Brain microvascular endothelial cell (primary cell): ENCODE measurements around the gene ATP8B4.

Experiments
- DNase-seq: peaks from one replicate; pipeline ENCODE4 v3.0.0-alpha.2; 2020
- H3K27ac ChIP-seq: fragments of 250-450 bp; sonication (Bioruptor Pico); 2 replicates; pipeline ENCODE4 v1.5.1; 2020; ENCODE audit warnings: mild to moderate bottlenecking, moderate library complexity
- H3K27me3 ChIP-seq: fragments of 250-450 bp; sonication (Bioruptor Pico); replicated peaks from 2 replicates; pipeline ENCODE4 v1.5.1; 2020; ENCODE audit warnings: mild to moderate bottlenecking
- H3K36me3 ChIP-seq: fragments of 250-450 bp; sonication (Bioruptor Pico); replicated peaks from 2 replicates; pipeline ENCODE4 v1.5.1; 2020; ENCODE audit warnings: mild to moderate bottlenecking
- H3K4me3 ChIP-seq: 2 replicates; pipeline ENCODE4 v1.5.1; 2011; ENCODE audit warnings: low read depth, mild to moderate bottlenecking, control low read depth, low read length, moderate library complexity
- CTCF ChIP-seq: IDR thresholded peaks from 2 replicates; pipeline ENCODE4 v1.5.1; 2011; ENCODE audit warnings: low read depth, mild to moderate bottlenecking, moderate library complexity, low read length, control low read depth, inconsistent platforms; ENCODE audit errors: missing control alignments
- in situ Hi-C: cut with HindIII; loops from 2 replicates; pipeline ENCODE4 v1.10.0; 2017; ENCODE audit warnings: low sequenced_read_pairs, low pct_ligation_motif_present

Gene ATP8B4

GRCh38 chr15:49857496-49858475 lies 261.2 kb downstream of the ATP8B4 start:
- H3K36me3 ChIP-seq: no peaks in the 10 kb centered on the region
- H3K4me3 ChIP-seq: no peak overlapping the region
- no peaks in the 10 kb centered on the region for H3K27me3 ChIP-seq
- no peak for TF ChIP-seq CTCF
- in situ Hi-C loops: no loop called here
- no peak for DNase-seq
- H3K27ac ChIP-seq: no peak overlapping the region

GRCh38 chr15:49855917-49856637 lies 263.0 kb downstream of the ATP8B4 start:
- no peak for TF ChIP-seq CTCF
- Histone ChIP-seq H3K36me3 (no peaks in the 10 kb centered on the region), H3K27me3 (no peaks in the 10 kb centered on the region), H3K27ac (peak overlapping the region; percentile 57), H3K4me3 (no peak overlapping the region)
- in situ Hi-C loops: no loop called here
- peak; percentile 91 for DNase-seq

GRCh38 chr15:49852756-49853155 lies 266.3 kb downstream of the ATP8B4 start:
- in situ Hi-C loops: no loop called here
- DNase-seq: no peak
- Histone ChIP-seq H3K36me3 (no peaks in the 10 kb centered on the region), H3K27me3 (no peaks in the 10 kb centered on the region), H3K27ac (no peak overlapping the region), H3K4me3 (no peak overlapping the region)
- TF ChIP-seq CTCF: no peak

GRCh38 chr15:49848807-49849206 lies 270.2 kb downstream of the ATP8B4 start:
- peak overlapping the region; percentile 87 for H3K27ac ChIP-seq
- TF ChIP-seq CTCF: no peak
- DNase-seq: no peak
- no peaks in the 10 kb centered on the region for H3K27me3 ChIP-seq
- H3K4me3 ChIP-seq: no peak overlapping the region
- in situ Hi-C loops: no loop called here
- H3K36me3 ChIP-seq: no peaks in the 10 kb centered on the region

- peak overlapping the region; percentile 87 for H3K27ac ChIP-seq
- H3K36me3 ChIP-seq: no peaks in the 10 kb centered on the region
- peak; percentile 91 for DNase-seq
- no peak overlapping the region for H3K4me3 ChIP-seq
- TF ChIP-seq CTCF: no peak
- in situ Hi-C loops: no loop called here
- H3K27me3 ChIP-seq: no peaks in the 10 kb centered on the region
These were observed 270.7 kb downstream of the ATP8B4 start for GRCh38 chr15:49848282-49848724.
